DND-41 (cell line): ENCODE data around the gene GALNT13.

Experiments used
- CTCF ChIP-seq: IDR thresholded peaks from 2 replicates; pipeline ENCODE4 v1.5.1; 2012; ENCODE audit warnings: borderline replicate concordance, low read length, moderate library complexity, mild to moderate bottlenecking; ENCODE audit not compliant: poor library complexity, severe bottlenecking; ENCODE audit errors: extremely low read depth
- EZH2 ChIP-seq: IDR thresholded peaks from 3 replicates; pipeline ENCODE4 v1.6.1; 2012; ENCODE audit warnings: borderline replicate concordance, low read depth, mild to moderate bottlenecking, moderate library complexity, low read length, inconsistent platforms; ENCODE audit not compliant: severe bottlenecking

- TF ChIP-seq CTCF (no peak), EZH2 (no peak)
These were observed 514.5 kb downstream of the GALNT13 start for GRCh38 chr2:154386186-154386585.
